MM.1S (cell line): Measurements from ENCODE around the gene BRME1.

ENCODE experiments used
- EZH2 ChIP-seq: fragments of 300-600 bp; sonication (generic); optimal IDR thresholded peaks from 2 replicates; pipeline ENCODE3; 2017; ENCODE audit warnings: low read depth, mild to moderate bottlenecking, antibody characterized with exemption, low read length, mixed read lengths
- EZH2phosphoT487 ChIP-seq: fragments of 300-600 bp; sonication (generic); IDR thresholded peaks from 2 replicates; pipeline ENCODE4 v1.6.1; 2018; ENCODE audit warnings: antibody characterized with exemption, low read length
- TF ChIP-seq, protein P1 (sequence below): fragments of 300-600 bp; sonication (generic); IDR thresholded peaks from 2 replicates; pipeline ENCODE4 v1.5.1; 2016; ENCODE audit warnings: antibody characterized with exemption, low read length, mixed read lengths

- TF ChIP-seq, protein P1, sequence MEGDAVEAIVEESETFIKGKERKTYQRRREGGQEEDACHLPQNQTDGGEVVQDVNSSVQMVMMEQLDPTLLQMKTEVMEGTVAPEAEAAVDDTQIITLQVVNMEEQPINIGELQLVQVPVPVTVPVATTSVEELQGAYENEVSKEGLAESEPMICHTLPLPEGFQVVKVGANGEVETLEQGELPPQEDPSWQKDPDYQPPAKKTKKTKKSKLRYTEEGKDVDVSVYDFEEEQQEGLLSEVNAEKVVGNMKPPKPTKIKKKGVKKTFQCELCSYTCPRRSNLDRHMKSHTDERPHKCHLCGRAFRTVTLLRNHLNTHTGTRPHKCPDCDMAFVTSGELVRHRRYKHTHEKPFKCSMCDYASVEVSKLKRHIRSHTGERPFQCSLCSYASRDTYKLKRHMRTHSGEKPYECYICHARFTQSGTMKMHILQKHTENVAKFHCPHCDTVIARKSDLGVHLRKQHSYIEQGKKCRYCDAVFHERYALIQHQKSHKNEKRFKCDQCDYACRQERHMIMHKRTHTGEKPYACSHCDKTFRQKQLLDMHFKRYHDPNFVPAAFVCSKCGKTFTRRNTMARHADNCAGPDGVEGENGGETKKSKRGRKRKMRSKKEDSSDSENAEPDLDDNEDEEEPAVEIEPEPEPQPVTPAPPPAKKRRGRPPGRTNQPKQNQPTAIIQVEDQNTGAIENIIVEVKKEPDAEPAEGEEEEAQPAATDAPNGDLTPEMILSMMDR = peak; percentile 23
- TF ChIP-seq EZH2 (no peak), EZH2phosphoT487 (no peak)
These were observed 33.1 kb downstream of the BRME1 start for GRCh38 chr19:13872695-13873389.
